ENCODE measurements around the gene NKPD1. TPM values are rescaled to one million over a fixed set of nuclear protein-coding genes. Genes with fewer than 3 reads are reported as not detected.

The NKPD1 gene
- total and polyA plus RNA-seq, 2 experiments from 2014 or later: 0.24 to 1.3 TPM

GRCh38 chr19:45202637-45203036 is 41.9 kb upstream of the NKPD1 start:
- no peak overlapping the region for H3K4me3 Mint-ChIP-seq
- no peaks in the 10 kb centered on the region; the same call in 2 of the 3 replicates for H3K4me1 Mint-ChIP-seq
- Histone ChIP-seq H3K79me2 (replicated peaks; ENCODE audit: insufficient read depth) (no peaks in the 10 kb centered on the region), H3K27me3 (ENCODE audit: insufficient read depth) (no peaks in the 10 kb centered on the region), H3K9me2 (ENCODE audit: insufficient read depth) (no peaks in the 10 kb centered on the region), H2AFZ (no peak overlapping the region), H3K4me3 (no peak overlapping the region), H3K27ac (ENCODE audit: low read depth) (no peak overlapping the region), H3K4me2 (no peak overlapping the region), H3F3A (replicated peaks; ENCODE audit: low read depth) (no peaks in the 10 kb centered on the region), H3K36me3 (ENCODE audit: insufficient read depth) (no peaks in the 10 kb centered on the region), H4K20me1 (replicated peaks; ENCODE audit: insufficient read depth) (no peaks in the 10 kb centered on the region), H3K4me1 (ENCODE audit: insufficient read depth) (no peaks in the 10 kb centered on the region)
- no peaks in the 10 kb centered on the region; the same call in 2 of the 3 replicates for H3K9me3 Mint-ChIP-seq
- TF ChIP-seq CREB1 (CRISPR knock-in tag; IDR thresholded peaks at IDR 0.05; ENCODE audit: low read depth) (no peak), ZNF462 (CRISPR knock-in tag; IDR thresholded peaks at IDR 0.05) (no peak), JUNB (IDR thresholded peaks at IDR 0.05; ENCODE audit: unreplicated experiment) (no peak), STAT1 (IDR thresholded peaks at IDR 0.05; ENCODE audit: unreplicated experiment) (no peak), CTCF (conservative IDR thresholded peaks at IDR 0.05; ENCODE audit: low read depth in 2 of 2) (no peak), ZNF331 (CRISPR knock-in tag; IDR thresholded peaks at IDR 0.05; ENCODE audit: low read depth) (no peak)
- no peak overlapping the region for H3K27ac Mint-ChIP-seq
- DNase-seq (ENCODE audit: low spot score): no peak
- H3K36me3 Mint-ChIP-seq (ENCODE audit: low read depth): no peaks in the 10 kb centered on the region
- peaks cover 3% of the 10 kb centered on the region for H3K27me3 Mint-ChIP-seq (ENCODE audit: insufficient read depth, low read depth, poor library complexity)
- ATAC-seq: no peak
